K562 (cell line): ENCODE results near the gene CRABP1. TPM values are rescaled to one million over a fixed set of nuclear protein-coding genes. Genes with fewer than 3 reads are reported as not detected.
A peak's percentile ranks its signal among the peaks of the same experiment; 100 is the strongest.

Experiments used
- ATAC-seq: fragments of 200-7000 bp; cut with Tn5 transposase; 3 replicates; pipeline ENCODE4 v1.9.1; 2020; ENCODE audit warnings: moderate library complexity
- BruUV-seq: library from RNA; stranded (reverse); fragments of 400-500 nt; replicated peaks from 2 replicates; lab custom pipeline; 2021; lab: Mats Ljungman, UMichigan
- CTCF ChIA-PET: fragments of 300-600 bp; formaldehyde crosslinking; extraction: SDS; loops from one replicate; lab custom pipeline; 2021; ENCODE audit warnings: low intra/inter-chr PET ratio; lab: Yijun Ruan, JAX
- POLR2A ChIA-PET: fragments of 300-600, 350-650 bp; sonication (Branson Sonifier 250); formaldehyde crosslinking; extraction: SDS; loops from one replicate; lab custom pipeline; 2021; ENCODE audit warnings: antibody characterized with exemption, inconsistent platforms; lab: Yijun Ruan, JAX
- DNase-seq, 4 experiments: peaks; one replicate each; pipeline versions ENCODE4 v3.0.0 to v3.0.0-alpha.2; 2011 to 2018; ENCODE audit warnings: low spot score in 3 of 4, mixed read lengths in 3 of 4; ENCODE audit errors: extremely low read depth in 1 of 4
- FAIRE-seq: peaks from 2 replicates; lab custom pipeline; 2011; peaks lifted over from hg19 to GRCh38; lab: Jason Lieb, UNC
- H2AFZ ChIP-seq: 2 replicates; pipeline ENCODE4 v1.6.0; 2011; ENCODE audit warnings: low read depth, low read length, control low read depth, inconsistent platforms
- H3K27ac ChIP-seq: fragments of 200-600 bp; 3 replicates; pipeline ENCODE4 v1.8.0; 2011; ENCODE audit warnings: low read depth, mild to moderate bottlenecking, control low read depth, inconsistent platforms, low read length, moderate library complexity, mixed read lengths; ENCODE audit errors: extremely low read depth
- H3K27me3 ChIP-seq, 2 experiments: fragments of 300-600 bp in 1 of 2; 2 replicates in 1 of 2; 3 replicates in 1 of 2; pipeline versions ENCODE4 v1.6.0 to v1.8.0; 2011; ENCODE audit warnings: inconsistent platforms in 2 of 2, low read length in 2 of 2, mild to moderate bottlenecking in 1 of 2, mixed read lengths in 1 of 2, moderate library complexity in 1 of 2; ENCODE audit not compliant: control insufficient read depth in 2 of 2, insufficient read depth in 2 of 2
- H3K36me3 ChIP-seq: fragments of 300-600 bp; 3 replicates; pipeline ENCODE4 v1.8.0; 2011; ENCODE audit warnings: mild to moderate bottlenecking, low read length, inconsistent platforms; ENCODE audit not compliant: control insufficient read depth, insufficient read depth
- H3K4me1 ChIP-seq, 2 experiments: fragments of 200-600 bp in 1 of 2; replicated peaks in 1 of 2; 2 replicates in 1 of 2; 3 replicates in 1 of 2; pipeline versions ENCODE4 v1.5.1 to v1.8.0; 2011; ENCODE audit warnings: inconsistent platforms in 2 of 2, low read length in 2 of 2, mild to moderate bottlenecking in 1 of 2, mixed read lengths in 1 of 2, moderate library complexity in 1 of 2; ENCODE audit not compliant: control insufficient read depth in 2 of 2, insufficient read depth in 2 of 2
- H3K4me2 ChIP-seq: 2 replicates; pipeline ENCODE4 v1.6.1; 2011; ENCODE audit warnings: low read length, control low read depth, inconsistent platforms, mixed read lengths; ENCODE audit not compliant: insufficient read depth
- H3K4me3 ChIP-seq: fragments of 200-600 bp; sonication (generic), shearing (Covaris generic); 2 replicates; pipeline ENCODE4 v1.5.1; 2016; ENCODE audit warnings: control low read depth, inconsistent platforms
- H3K79me2 ChIP-seq: fragments of 200-600 bp; 3 replicates; pipeline ENCODE4 v1.8.0; 2011; ENCODE audit warnings: low read length, inconsistent platforms; ENCODE audit not compliant: control insufficient read depth, insufficient read depth
- H3K9ac ChIP-seq, 2 experiments: 2 replicates each; pipeline versions ENCODE4 v1.6.0 to v1.6.1; 2011; ENCODE audit warnings: low read depth in 2 of 2, low read length in 2 of 2, control low read depth in 1 of 2, inconsistent platforms in 1 of 2, mild to moderate bottlenecking in 1 of 2, mixed read lengths in 1 of 2; ENCODE audit not compliant: insufficient read depth in 1 of 2
- H3K9me1 ChIP-seq: one replicate; pipeline ENCODE4 v1.6.0; 2011; ENCODE audit warnings: inconsistent platforms, mild to moderate bottlenecking, low read length, moderate library complexity; ENCODE audit not compliant: control insufficient read depth, insufficient read depth
- H3K9me3 ChIP-seq: replicated peaks from 2 replicates; pipeline ENCODE4 v1.5.1; 2011; ENCODE audit warnings: low read depth, low read length, inconsistent platforms; ENCODE audit not compliant: control insufficient read depth, insufficient read depth
- H4K20me1 ChIP-seq: replicated peaks from 2 replicates; pipeline ENCODE4 v1.6.1; 2011; ENCODE audit warnings: low read length, inconsistent platforms, mixed read lengths; ENCODE audit not compliant: control insufficient read depth, insufficient read depth
- BCOR ChIP-seq: fragments of 450-650 bp; IDR thresholded peaks from 2 replicates; pipeline ENCODE4 v1.6.1; 2016
- CUX1 ChIP-seq: fragments of 200-800 bp; sonication (Bioruptor generic); IDR thresholded peaks from 2 replicates; pipeline ENCODE4 v1.6.1; 2016; ENCODE audit warnings: missing genetic modification characterization, missing compliant biosample characterization
- ELF1 ChIP-seq: fragments of 200-800 bp; sonication (Bioruptor generic); IDR thresholded peaks from 2 replicates; pipeline ENCODE4 v1.6.1; 2016; ENCODE audit warnings: missing genetic modification characterization, missing compliant biosample characterization
- MEF2A ChIP-seq: IDR thresholded peaks from 2 replicates; pipeline ENCODE4 v1.6.1; 2011; ENCODE audit warnings: low read depth, mild to moderate bottlenecking, low read length, moderate library complexity; ENCODE audit not compliant: control insufficient read depth
- MLLT1 ChIP-seq, 2 experiments: fragments of 450-650 bp; IDR thresholded peaks; 2 replicates each; pipeline ENCODE4 v1.6.1; 2016
- MLX ChIP-seq, 2 experiments: fragments of 450-650 bp in 1 of 2; sonication (generic) in 1 of 2; formaldehyde crosslinking; conservative IDR thresholded peaks; 2 replicates each; pipeline versions ENCODE4 v1.4.0 to v1.8.1; 2020 to 2022; ENCODE audit warnings: mild to moderate bottlenecking in 1 of 2, missing genetic modification reagents in 1 of 2
- ZBED1 ChIP-seq: IDR thresholded peaks from 2 replicates; pipeline ENCODE4 v1.6.1; 2014
- ZNF24 ChIP-seq: fragments of 450-650 bp; IDR thresholded peaks from 2 replicates; pipeline ENCODE4 v1.6.1; 2016
- WGBS: fragments of 100-300 bp; shearing (Covaris generic); methylation state at CpG from one replicate; pipeline ENCODE4 v1.1.6; 2016; ENCODE audit warnings: low coverage, mixed read lengths; ENCODE audit not compliant: insufficient coverage; ENCODE audit errors: missing lambda C conversion rate; 5-methylcytosine and 5-hydroxymethylcytosine counted together
- in situ Hi-C: fragments of 300-500 bp; cut with MboI; formaldehyde crosslinking; loops from 4 replicates; pipeline ENCODE4 v1.15.0; 2018; ENCODE audit warnings: inconsistent platforms, mixed read lengths
- intact Hi-C: fragments of 100-400 bp; cut with micrococcal nuclease; formaldehyde crosslinking; loops from 2 replicates; pipeline ENCODE4 v1.14.2; 2022
- polyA plus RNA-seq, 8 experiments: library from polyadenylated mRNA; depleted of rRNA in 4 of 8; stranded (reverse) in 5 of 8; unstranded in 3 of 8; fragments of >200 nt; fragmentation: Nextera tagmentation in 2 of 8; fragmentation: Illumina TruSeq in 1 of 8; extraction: Ambion mirVana in 2 of 8; extraction: Trizol in 1 of 8; gene quantifications; 2 replicates each; pipeline versions ENCODE4 v1.2.1 to v1.2.3, GENCODE V29; 2011 to 2014; ENCODE audit warnings: inconsistent platforms in 1 of 8, missing spikeins in 1 of 8
- total RNA-seq, 7 experiments: library from RNA; depleted of rRNA in 6 of 7; stranded (reverse); fragments of >200 nt in 6 of 7; fragmentation: Illumina TruSeq in 2 of 7; extraction: Trizol in 2 of 7; gene quantifications; 2 replicates each; pipeline versions ENCODE4 v1.2.1 to v1.2.3, GENCODE V29; 2011 to 2021; ENCODE audit warnings: low replicate concordance in 1 of 7

The CRABP1 gene
- total and polyA plus RNA-seq, 9 of the 15 experiments (the other 6 are each of a cell fraction or from before 2014, with no cell fraction given), result 0.60 TPM; not detected in 8

- 0 out of 2 replicates have a peak, but pooled peaks have one; percentile 29 for TF ChIP-seq CUX1 (CRISPR knock-in tag)
- TF ChIP-seq, all 486 proteins: peak for 8
These were observed 35.7 kb upstream of the CRABP1 start (continued) for GRCh38 chr15:78304216-78305066.

GRCh38 chr15:78306176-78306774 is 33.9 kb upstream of the CRABP1 start:
- DNase-seq (peak; percentile 68 to 86 (median 72)), FAIRE-seq (peak; percentile 95), ATAC-seq (peak; percentile 10; the same call in 2 of the 3 replicates)
- no peaks in the 10 kb centered on the region for H3K27me3 ChIP-seq
- peak overlapping the region; percentile 67 for H3K4me2 ChIP-seq
- peak overlapping the region; percentile 67 for H3K27ac ChIP-seq
- WGBS, result 4% methylated on average over 3 of the region's 3 CpGs
- no peaks in the 10 kb centered on the region for H4K20me1 ChIP-seq
- ChIA-PET CTCF (no interaction called here), POLR2A (interaction anchor here (0.6 to 1.9 kb wide), 5 partner anchors 12 to 1113 kb away, joined by 3 to 6 read pairs (median 3); partner anchors contain the start of gene PSMA4)
- H3K36me3 ChIP-seq, result no peaks in the 10 kb centered on the region
- H3K9me3 ChIP-seq, result no peaks in the 10 kb centered on the region
- H3K79me2 ChIP-seq, result no peaks in the 10 kb centered on the region; the same call in 1 of the 3 replicates
- intact Hi-C loops, result loop anchor here (5.0 kb wide), 1 partner anchor 311 kb away; no protein-coding TSS in a partner anchor
- no TSS peak for BruUV-seq
- H3K9me1 ChIP-seq, result no peaks in the 10 kb centered on the region
- peak overlapping the region; percentile 75 for H2AFZ ChIP-seq
- in situ Hi-C loops, result no loop called here
- no peak overlapping the region for H3K4me3 ChIP-seq
- H3K4me1 ChIP-seq, result peaks cover 40 to 46% of the 10 kb centered on the region in 2 experiments
- peak overlapping the region; percentile 55 to 87 for H3K9ac ChIP-seq
- no peak for TF ChIP-seq ZBED1
- TF ChIP-seq MLLT1 (IDR thresholded peaks at IDR 0.05), result 0 out of 4 replicates have a peak, but pooled peaks of 1 of the 2 experiments have one; percentile 17
- TF ChIP-seq BCOR, result peak; percentile 99
- peak; percentile 77 for TF ChIP-seq ELF1 (tag)
- no peak for TF ChIP-seq MLX (CRISPR knock-in tag; conservative IDR thresholded peaks at IDR 0.05)
- peak; percentile 37; the same call in 1 of the 2 replicates for TF ChIP-seq ZNF24
- no peak for TF ChIP-seq MEF2A
